Measurements from ENCODE around the gene OXT.
"Not testable (repeated sequence)": the region's sequence is repeated elsewhere in the genome, so short reads cannot be mapped to it uniquely, and the experiment has no call there.

GRCh38 chr20:3117839-3118379, 46.5 kb downstream of the OXT start:
- TF ChIP-seq CTCF (IDR thresholded peaks at IDR 0.05), result peak in 1 of 3 donors; percentile 85
- not testable (repeated sequence) for TF ChIP-seq POLR2A (IDR thresholded peaks at IDR 0.05)

All from lower leg skin (tissue), 3 donors.